Heart left ventricle (tissue), 13 donors: Measurements from ENCODE around the gene SDR9C7.

ENCODE experiments used
- POLR2A ChIP-seq, 2 donors: fragments of 450-650 bp; IDR thresholded peaks; one replicate each; pipeline ENCODE4 v1.6.1; 2017; ENCODE audit warnings: antibody characterized with exemption in 2 of 2, mild to moderate bottlenecking in 2 of 2, moderate library complexity in 2 of 2
- TF ChIP-seq, protein P1 (sequence below), 12 donors: fragments of 200-600 bp; sonication (generic) in 4 of 12; IDR thresholded peaks; one replicate each; pipeline versions ENCODE4 v1.5.0 to v1.8.0; 2018 to 2022; ENCODE audit warnings: antibody characterized with exemption in 12 of 12, mild to moderate bottlenecking in 5 of 12
- donor health status: ischemic (EF 13 %, LVEDD 7.1; RV severe dilation, severe dysfunction).
- donor health status: DM: no; HTN: yes; CAD: no.
- donor health status: DM: no; HTN: no; CAD: no.
- donor health status: ischemic (EF 25% LVEDD 6.9; RV normal size, moderate dysfunction).
- donor health status: ischemic (EF 25% LVEDD 5.7; RV mildly dilated, moderate dysfunction).
- donor health status: ischemic (EF 35%, LVEDD 5.7; RV mildly dilated, moderate dysfunction).
- donor health status: nonischemic (EF 11% LVEDD 7.7; RV severe dilation, severe dysfunction).
- donor health status: DM: yes; HTN: yes; CAD: no.
- donor health status: PGD.
- donor health status: ischemic (EF 29% LVEDD 5.4; RV normal size, mild dysfunction).
- donor health status: nonischemic (EF 23%, LVEDD 6.1; RV moderate dilation, normal function).

DNA sequence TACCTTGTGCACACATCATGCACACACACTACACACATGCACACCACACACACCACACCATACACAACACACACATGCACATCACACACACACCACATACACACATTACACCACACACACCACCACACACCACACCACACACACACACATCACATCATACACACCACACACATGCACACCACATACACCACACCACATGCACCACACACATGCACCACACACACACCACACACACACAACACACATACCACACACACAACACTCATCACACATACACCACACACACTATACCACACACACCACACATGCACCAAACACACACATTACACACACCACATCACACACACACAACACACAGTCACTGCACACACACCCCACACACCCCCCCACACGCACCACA, 38.1 kb downstream of the SDR9C7 start:
- no peak for TF ChIP-seq POLR2A (IDR thresholded peaks at IDR 0.05)
- TF ChIP-seq, protein P1, sequence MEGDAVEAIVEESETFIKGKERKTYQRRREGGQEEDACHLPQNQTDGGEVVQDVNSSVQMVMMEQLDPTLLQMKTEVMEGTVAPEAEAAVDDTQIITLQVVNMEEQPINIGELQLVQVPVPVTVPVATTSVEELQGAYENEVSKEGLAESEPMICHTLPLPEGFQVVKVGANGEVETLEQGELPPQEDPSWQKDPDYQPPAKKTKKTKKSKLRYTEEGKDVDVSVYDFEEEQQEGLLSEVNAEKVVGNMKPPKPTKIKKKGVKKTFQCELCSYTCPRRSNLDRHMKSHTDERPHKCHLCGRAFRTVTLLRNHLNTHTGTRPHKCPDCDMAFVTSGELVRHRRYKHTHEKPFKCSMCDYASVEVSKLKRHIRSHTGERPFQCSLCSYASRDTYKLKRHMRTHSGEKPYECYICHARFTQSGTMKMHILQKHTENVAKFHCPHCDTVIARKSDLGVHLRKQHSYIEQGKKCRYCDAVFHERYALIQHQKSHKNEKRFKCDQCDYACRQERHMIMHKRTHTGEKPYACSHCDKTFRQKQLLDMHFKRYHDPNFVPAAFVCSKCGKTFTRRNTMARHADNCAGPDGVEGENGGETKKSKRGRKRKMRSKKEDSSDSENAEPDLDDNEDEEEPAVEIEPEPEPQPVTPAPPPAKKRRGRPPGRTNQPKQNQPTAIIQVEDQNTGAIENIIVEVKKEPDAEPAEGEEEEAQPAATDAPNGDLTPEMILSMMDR (IDR thresholded peaks at IDR 0.05): no peak
